Caco-2 (cell line): ENCODE measurements around the gene AFP. TPM values are rescaled to one million over a fixed set of nuclear protein-coding genes. Genes with fewer than 3 reads are reported as not detected.

Experiments
- BruUV-seq: library from RNA; stranded (reverse); fragments of 400-500 nt; replicated peaks from 2 replicates; lab custom pipeline; 2021; lab: Mats Ljungman, UMichigan
- CTCF ChIA-PET: fragments of 300-600 bp; sonication (Branson Sonifier 250); formaldehyde crosslinking; loops from one replicate; lab custom pipeline; 2022; ENCODE audit warnings: antibody characterized with exemption; lab: Charles Lee
- POLR2A ChIA-PET: fragments of 300-600 bp; sonication (Branson Sonifier 250); formaldehyde crosslinking; loops from one replicate; lab custom pipeline; 2022; ENCODE audit warnings: antibody characterized with exemption; lab: Charles Lee
- DNase-seq, 2 experiments: peaks; one replicate each; pipeline versions ENCODE4 v3.0.0 to v3.0.0-alpha.2; 2020 to 2022
- H3K27me3 ChIP-seq: replicated peaks from 2 replicates; pipeline ENCODE4 v1.6.0; 2011; ENCODE audit warnings: low read length; ENCODE audit not compliant: control insufficient read depth, insufficient read depth
- H3K36me3 ChIP-seq: 2 replicates; pipeline ENCODE4 v1.5.1; 2011; ENCODE audit warnings: low read length; ENCODE audit not compliant: control insufficient read depth, insufficient read depth
- H3K4me1 ChIP-seq: fragments of 250-450 bp; sonication (Bioruptor Pico); 2 replicates; pipeline ENCODE4 v1.5.1; 2020; ENCODE audit warnings: mild to moderate bottlenecking
- H3K4me3 ChIP-seq: 2 replicates; pipeline ENCODE4 v1.5.1; 2011; ENCODE audit warnings: low read depth, mild to moderate bottlenecking, control low read depth, low read length
- H3K9me3 ChIP-seq: fragments of 250-450 bp; sonication (Bioruptor Pico); 2 replicates; pipeline ENCODE4 v1.5.1; 2020; ENCODE audit warnings: mild to moderate bottlenecking, moderate library complexity
- H3K27ac Mint-ChIP-seq: one replicate; pipeline ENCODE4 v1.8.0; 2022; ENCODE audit warnings: mixed read lengths; ENCODE audit not compliant: unreplicated experiment
- H3K27me3 Mint-ChIP-seq: one replicate; pipeline ENCODE4 v1.8.0; 2022; ENCODE audit warnings: mixed read lengths; ENCODE audit not compliant: insufficient read depth, unreplicated experiment
- H3K36me3 Mint-ChIP-seq: one replicate; pipeline ENCODE4 v1.8.0; 2022; ENCODE audit warnings: mild to moderate bottlenecking, mixed read lengths; ENCODE audit not compliant: insufficient read depth, unreplicated experiment
- H3K4me1 Mint-ChIP-seq: one replicate; pipeline ENCODE4 v1.8.0; 2022; ENCODE audit warnings: low read depth, mixed read lengths; ENCODE audit not compliant: unreplicated experiment
- H3K4me3 Mint-ChIP-seq: one replicate; pipeline ENCODE4 v1.8.0; 2022; ENCODE audit warnings: mild to moderate bottlenecking, moderate library complexity, mixed read lengths; ENCODE audit not compliant: unreplicated experiment
- H3K9me3 Mint-ChIP-seq: one replicate; pipeline ENCODE4 v1.8.0; 2022; ENCODE audit warnings: mixed read lengths; ENCODE audit not compliant: unreplicated experiment
- CTCF ChIP-seq, 2 experiments: fragments of 200-600 bp in 1 of 2; IDR thresholded peaks; 1 replicate in 1 of 2; 2 replicates in 1 of 2; pipeline versions ENCODE4 v1.5.1 to v1.8.0; 2011 to 2022; ENCODE audit warnings: antibody characterized with exemption in 1 of 2, control low read depth in 1 of 2, inconsistent platforms in 1 of 2, low read depth in 1 of 2, low read length in 1 of 2, mild to moderate bottlenecking in 1 of 2, moderate library complexity in 1 of 2; ENCODE audit not compliant: insufficient read depth in 1 of 2, severe bottlenecking in 1 of 2, unreplicated experiment in 1 of 2
- intact Hi-C: fragments of 100-400 bp; cut with micrococcal nuclease; formaldehyde crosslinking; loops from one replicate; pipeline ENCODE4 v1.10.0; 2022; ENCODE audit not compliant: unreplicated experiment
- total RNA-seq: library from RNA; stranded (reverse); gene quantifications from 2 replicates; pipeline ENCODE4 v1.2.3, GENCODE V29; 2022

Gene AFP
- total RNA-seq, 1 experiment from 2014 or later = 158 TPM

- Histone ChIP-seq H3K27me3 (no peaks in the 10 kb centered on the region), H3K9me3 (no peaks in the 10 kb centered on the region), H3K4me3 (no peak overlapping the region), H3K4me1 (peaks cover 12% of the 10 kb centered on the region), H3K36me3 (no peaks in the 10 kb centered on the region)
- peaks cover 9% of the 10 kb centered on the region for H3K4me1 Mint-ChIP-seq
- no peak for TF ChIP-seq CTCF (IDR thresholded peaks at IDR 0.05; ENCODE audit: insufficient read depth in 1 of 2, low read depth in 1 of 2, low read length in 1 of 2, severe bottlenecking in 1 of 2, unreplicated experiment in 1 of 2)
- H3K27ac Mint-ChIP-seq = no peak overlapping the region
- H3K36me3 Mint-ChIP-seq = no peaks in the 10 kb centered on the region
- BruUV-seq = no TSS peak
- ChIA-PET POLR2A (no interaction called here), CTCF (no interaction called here)
- no peaks in the 10 kb centered on the region for H3K27me3 Mint-ChIP-seq
- DNase-seq = no peak
- intact Hi-C loops = no loop called here
- no peak overlapping the region for H3K4me3 Mint-ChIP-seq
- H3K9me3 Mint-ChIP-seq = no peaks in the 10 kb centered on the region
These were observed 38.7 kb upstream of the AFP start for GRCh38 chr4:73396993-73397972.

- CTCF ChIA-PET = no interaction called here
- Histone ChIP-seq H3K27me3 (no peaks in the 10 kb centered on the region), H3K36me3 (no peaks in the 10 kb centered on the region), H3K9me3 (no peaks in the 10 kb centered on the region), H3K4me3 (no peak overlapping the region), H3K4me1 (peaks cover 6% of the 10 kb centered on the region)
- POLR2A ChIA-PET = no interaction called here
- no peaks in the 10 kb centered on the region for H3K27me3 Mint-ChIP-seq
- no peak for DNase-seq
- peaks cover 9% of the 10 kb centered on the region for H3K4me1 Mint-ChIP-seq
- H3K9me3 Mint-ChIP-seq = no peaks in the 10 kb centered on the region
- BruUV-seq = no TSS peak
- intact Hi-C loops = loop anchor here (1.0 kb wide), 1 partner anchor 31 kb away; no protein-coding TSS in a partner anchor
- no peak for TF ChIP-seq CTCF (IDR thresholded peaks at IDR 0.05; ENCODE audit: insufficient read depth in 1 of 2, low read depth in 1 of 2, low read length in 1 of 2, severe bottlenecking in 1 of 2, unreplicated experiment in 1 of 2)
- no peak overlapping the region for H3K4me3 Mint-ChIP-seq
- H3K27ac Mint-ChIP-seq = no peak overlapping the region
- H3K36me3 Mint-ChIP-seq = peaks cover 4% of the 10 kb centered on the region
These were observed 34.6 kb upstream of the AFP start for GRCh38 chr4:73401412-73401811.

- no peaks in the 10 kb centered on the region for H3K4me1 ChIP-seq
- no peaks in the 10 kb centered on the region for H3K9me3 Mint-ChIP-seq
- no peak within 1 kb of the TSS for H3K27ac Mint-ChIP-seq
- DNase-seq = no peak
- H3K4me1 Mint-ChIP-seq = no peaks in the 10 kb centered on the region
- no peak for TF ChIP-seq CTCF (IDR thresholded peaks at IDR 0.05; ENCODE audit: insufficient read depth in 1 of 2, low read depth in 1 of 2, low read length in 1 of 2, severe bottlenecking in 1 of 2, unreplicated experiment in 1 of 2)
- no peak within 1 kb of the TSS for H3K4me3 ChIP-seq
- POLR2A ChIA-PET = no interaction called here
- peaks cover 4% of the 10 kb centered on the region for H3K36me3 Mint-ChIP-seq
- CTCF ChIA-PET = no interaction called here
- H3K9me3 ChIP-seq = no peaks in the 10 kb centered on the region
- intact Hi-C loops = no loop called here
- no peaks in the 10 kb centered on the region for H3K27me3 ChIP-seq
- H3K36me3 ChIP-seq = no peaks in the 10 kb centered on the region
- no peaks in the 10 kb centered on the region for H3K27me3 Mint-ChIP-seq
- no peak within 1 kb of the TSS for H3K4me3 Mint-ChIP-seq
- BruUV-seq = no TSS peak
These were observed 32.0 kb upstream of the AFP start, which contains the start of gene ALB for GRCh38 chr4:73404042-73404441. ALB (plus strand) TSS chr4:73404287; CDS start chr4:73404328, 41 bp downstream.
